ENCODE results near the gene ADGRF4.

ADGRF4 gene

DNA sequence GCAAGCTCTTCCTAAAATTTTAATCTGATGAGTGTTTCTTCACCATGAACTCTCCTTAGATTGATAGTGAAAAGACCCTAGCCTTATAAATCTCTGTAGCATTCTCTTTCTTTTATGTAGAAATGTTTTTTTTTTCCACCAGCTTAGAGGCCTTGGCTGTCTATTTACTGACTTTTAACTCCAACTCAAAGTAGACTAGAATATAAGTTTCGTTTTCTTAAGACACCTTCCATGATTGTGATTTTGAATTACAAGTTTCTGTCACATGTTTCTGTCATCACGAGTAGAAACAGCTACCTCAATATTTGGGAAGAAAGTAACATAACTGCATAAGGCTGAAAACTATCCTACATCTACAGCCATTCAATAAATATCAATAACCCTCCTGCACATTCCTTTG is 17.8 kb downstream of the ADGRF4 start:
- Histone ChIP-seq H3K27me3 (no peaks in the 10 kb centered on the region), H3K4me1 (no peaks in the 10 kb centered on the region), H3K9me3 (no peaks in the 10 kb centered on the region), H3K4me3 (no peak overlapping the region), H3K36me3 (no peaks in the 10 kb centered on the region), H3K27ac (no peak overlapping the region)
- intact Hi-C loops (cut with DNase I; ENCODE audit: low total_unique reads) = no loop called here
- TF ChIP-seq, protein P1, sequence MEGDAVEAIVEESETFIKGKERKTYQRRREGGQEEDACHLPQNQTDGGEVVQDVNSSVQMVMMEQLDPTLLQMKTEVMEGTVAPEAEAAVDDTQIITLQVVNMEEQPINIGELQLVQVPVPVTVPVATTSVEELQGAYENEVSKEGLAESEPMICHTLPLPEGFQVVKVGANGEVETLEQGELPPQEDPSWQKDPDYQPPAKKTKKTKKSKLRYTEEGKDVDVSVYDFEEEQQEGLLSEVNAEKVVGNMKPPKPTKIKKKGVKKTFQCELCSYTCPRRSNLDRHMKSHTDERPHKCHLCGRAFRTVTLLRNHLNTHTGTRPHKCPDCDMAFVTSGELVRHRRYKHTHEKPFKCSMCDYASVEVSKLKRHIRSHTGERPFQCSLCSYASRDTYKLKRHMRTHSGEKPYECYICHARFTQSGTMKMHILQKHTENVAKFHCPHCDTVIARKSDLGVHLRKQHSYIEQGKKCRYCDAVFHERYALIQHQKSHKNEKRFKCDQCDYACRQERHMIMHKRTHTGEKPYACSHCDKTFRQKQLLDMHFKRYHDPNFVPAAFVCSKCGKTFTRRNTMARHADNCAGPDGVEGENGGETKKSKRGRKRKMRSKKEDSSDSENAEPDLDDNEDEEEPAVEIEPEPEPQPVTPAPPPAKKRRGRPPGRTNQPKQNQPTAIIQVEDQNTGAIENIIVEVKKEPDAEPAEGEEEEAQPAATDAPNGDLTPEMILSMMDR (IDR thresholded peaks at IDR 0.05) = no peak
- DNase-seq = no peak

DNA sequence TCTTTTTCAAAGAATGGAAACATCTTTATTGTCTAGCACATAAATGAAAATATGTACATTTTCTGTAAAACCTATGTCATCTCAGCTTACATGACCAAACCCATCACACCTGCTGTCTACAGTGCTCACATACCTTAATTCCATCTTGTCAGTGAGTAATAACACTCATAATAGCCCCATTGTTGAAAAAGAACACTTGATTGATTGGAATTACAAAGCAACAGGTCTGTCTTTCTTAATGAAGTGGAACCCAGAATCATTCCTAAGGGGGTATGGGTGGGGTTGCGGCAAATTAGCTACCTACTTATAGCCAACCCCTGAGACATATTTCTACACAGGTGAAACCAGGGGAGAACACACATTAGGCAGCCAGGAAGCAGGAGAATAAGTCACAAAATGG is 20.2 kb downstream of the ADGRF4 start:
- TF ChIP-seq, protein P1 (IDR thresholded peaks at IDR 0.05) = no peak
- Histone ChIP-seq H3K4me1 (no peaks in the 10 kb centered on the region), H3K9me3 (no peaks in the 10 kb centered on the region), H3K4me3 (no peak overlapping the region), H3K36me3 (no peaks in the 10 kb centered on the region), H3K27me3 (no peaks in the 10 kb centered on the region), H3K27ac (no peak overlapping the region)
- intact Hi-C loops (cut with DNase I; ENCODE audit: low total_unique reads) = no loop called here
- DNase-seq = no peak

DNA sequence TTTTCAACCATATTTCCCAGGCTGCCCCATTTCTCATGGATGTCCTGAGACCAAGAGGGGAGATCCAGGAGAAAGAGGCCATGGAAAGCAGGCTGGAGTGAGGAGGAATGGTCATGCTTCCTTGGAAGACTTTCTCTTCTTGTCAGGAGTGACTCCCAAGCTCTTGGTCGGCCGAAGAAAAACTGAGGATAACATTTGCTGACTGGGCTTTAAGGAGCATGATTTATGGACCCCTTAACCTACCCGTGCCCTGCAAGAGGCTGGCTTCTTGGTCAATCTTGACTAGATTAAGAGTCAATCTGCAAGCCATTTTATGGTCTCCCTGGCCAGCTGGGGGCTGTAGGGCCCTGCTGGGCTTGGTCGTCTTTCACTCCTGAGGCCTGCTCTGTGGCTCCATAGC is 22.8 kb downstream of the ADGRF4 start:
- no peak for DNase-seq
- intact Hi-C loops (cut with DNase I; ENCODE audit: low total_unique reads) = no loop called here
- Histone ChIP-seq H3K27ac (no peak overlapping the region), H3K36me3 (no peaks in the 10 kb centered on the region), H3K27me3 (no peaks in the 10 kb centered on the region), H3K4me3 (no peak overlapping the region), H3K9me3 (no peaks in the 10 kb centered on the region), H3K4me1 (no peaks in the 10 kb centered on the region)
- TF ChIP-seq, protein P1 (IDR thresholded peaks at IDR 0.05) = no peak

DNA sequence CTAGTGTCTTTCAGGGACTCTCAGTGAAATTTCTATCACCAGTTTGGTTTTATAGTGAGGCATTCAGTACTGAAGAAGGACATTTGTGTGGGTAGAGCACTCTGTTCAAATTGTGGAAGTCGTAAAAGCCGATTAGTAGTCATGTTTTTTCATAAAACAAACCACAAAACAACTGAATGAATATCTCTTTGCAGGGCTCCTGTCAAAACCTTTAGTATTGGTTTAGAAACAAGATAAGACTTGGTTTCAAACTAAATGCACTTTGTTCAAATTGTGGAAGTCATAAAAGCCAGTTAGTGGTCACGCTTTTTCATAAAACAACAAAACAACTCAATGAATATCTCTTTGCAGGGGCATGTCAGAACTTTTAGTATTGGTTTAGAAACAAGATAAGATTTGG is 23.8 kb downstream of the ADGRF4 start:
- Histone ChIP-seq H3K27ac (no peak overlapping the region), H3K36me3 (no peaks in the 10 kb centered on the region), H3K4me3 (no peak overlapping the region), H3K9me3 (no peaks in the 10 kb centered on the region), H3K4me1 (no peaks in the 10 kb centered on the region), H3K27me3 (no peaks in the 10 kb centered on the region)
- TF ChIP-seq, protein P1 (IDR thresholded peaks at IDR 0.05) = no peak
- no peak for DNase-seq
- intact Hi-C loops (cut with DNase I; ENCODE audit: low total_unique reads) = no loop called here

DNA sequence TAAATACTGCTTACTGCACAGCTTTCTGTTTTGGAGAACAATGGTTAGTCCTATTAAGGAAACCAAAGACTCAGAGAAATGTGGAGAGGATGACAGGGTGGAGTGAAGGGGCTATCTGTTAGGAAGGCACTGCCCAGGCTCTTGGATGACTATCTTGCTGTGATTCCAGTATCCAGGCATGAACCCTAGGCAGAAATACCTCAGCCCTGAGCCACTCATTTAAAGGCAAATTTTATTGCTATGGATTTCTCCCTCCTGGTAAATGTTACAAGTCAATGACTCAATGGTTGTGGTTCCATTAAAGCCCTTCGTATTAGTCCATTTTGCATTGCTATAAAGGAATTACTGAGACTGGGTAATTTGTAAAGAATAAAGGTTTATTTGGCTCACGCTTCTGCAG is 25.9 kb downstream of the ADGRF4 start:
- Histone ChIP-seq H3K27me3 (no peaks in the 10 kb centered on the region), H3K36me3 (no peaks in the 10 kb centered on the region), H3K4me1 (no peaks in the 10 kb centered on the region), H3K9me3 (no peaks in the 10 kb centered on the region), H3K27ac (no peak overlapping the region), H3K4me3 (no peak overlapping the region)
- intact Hi-C loops (cut with DNase I; ENCODE audit: low total_unique reads) = no loop called here
- TF ChIP-seq, protein P1 (IDR thresholded peaks at IDR 0.05) = no peak
- no peak for DNase-seq

DNA sequence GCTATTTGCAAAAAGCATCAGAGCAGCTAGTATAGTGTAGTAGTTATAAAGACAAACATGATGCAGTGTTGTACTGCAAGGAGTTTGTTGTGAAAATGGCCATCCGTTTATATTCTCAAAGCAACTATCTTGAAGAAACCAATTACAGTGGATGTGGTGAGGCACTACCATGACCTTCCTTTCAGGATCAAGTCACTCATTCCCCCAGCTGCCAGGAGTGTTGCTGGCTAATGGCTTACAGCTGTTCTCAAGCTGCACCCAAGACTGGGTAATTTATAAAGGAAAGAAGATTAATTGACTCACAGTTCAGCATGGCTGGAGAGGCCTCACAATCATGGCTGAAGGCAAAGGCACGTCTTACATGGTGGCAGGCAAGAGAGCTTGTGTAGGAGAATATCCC is 29.0 kb downstream of the ADGRF4 start:
- TF ChIP-seq, protein P1 (IDR thresholded peaks at IDR 0.05) = no peak

More for the DNA sequence above, 29.0 kb downstream of the ADGRF4 start:
- intact Hi-C loops (cut with DNase I; ENCODE audit: low total_unique reads) = no loop called here
- no peak overlapping the region for H3K27ac ChIP-seq
- no peaks in the 10 kb centered on the region for H3K4me1 ChIP-seq
- H3K36me3 ChIP-seq = no peaks in the 10 kb centered on the region
- no peak overlapping the region for H3K4me3 ChIP-seq
- no peak for DNase-seq
- H3K27me3 ChIP-seq = no peaks in the 10 kb centered on the region
- H3K9me3 ChIP-seq = no peaks in the 10 kb centered on the region
